NT2/D1 (cell line): ENCODE measurements around the gene NDUFAF8.
"Not testable (repeated sequence)": the region's sequence is repeated elsewhere in the genome, so short reads cannot be mapped to it uniquely, and the experiment has no call there.

Experiments
- DNase-seq: peaks from one replicate; pipeline ENCODE4 v3.0.0-alpha.2; 2011; ENCODE audit warnings: low read depth, low spot score
- H3K27me3 ChIP-seq: 2 replicates; pipeline ENCODE4 v1.6.0; 2011; ENCODE audit warnings: mild to moderate bottlenecking; ENCODE audit not compliant: insufficient read length, insufficient read depth
- H3K36me3 ChIP-seq: 2 replicates; pipeline ENCODE4 v1.6.1; 2011; ENCODE audit warnings: mild to moderate bottlenecking, low read length, mixed read lengths; ENCODE audit not compliant: insufficient read depth, insufficient read length
- H3K4me1 ChIP-seq: 2 replicates; pipeline ENCODE4 v1.5.1; 2011; ENCODE audit not compliant: insufficient read depth, insufficient read length
- H3K4me3 ChIP-seq: 2 replicates; pipeline ENCODE4 v1.5.1; 2011; ENCODE audit warnings: low read depth; ENCODE audit not compliant: insufficient read length
- H3K9ac ChIP-seq: 2 replicates; pipeline ENCODE4 v1.6.0; 2011; ENCODE audit warnings: low read depth; ENCODE audit not compliant: insufficient read length
- H3K9me3 ChIP-seq: 2 replicates; pipeline ENCODE4 v1.5.1; 2011; ENCODE audit warnings: mild to moderate bottlenecking, low read length; ENCODE audit not compliant: insufficient read depth
- SUZ12 ChIP-seq: IDR thresholded peaks from 2 replicates; pipeline ENCODE4 v1.6.1; 2011; ENCODE audit not compliant: insufficient read length, insufficient read depth; ENCODE audit errors: extremely low read depth
- YY1 ChIP-seq: IDR thresholded peaks from 2 replicates; pipeline ENCODE4 v1.6.1; 2011; ENCODE audit not compliant: insufficient read length, insufficient read depth
- ZNF274 ChIP-seq: IDR thresholded peaks from 2 replicates; pipeline ENCODE4 v1.6.1; 2011; ENCODE audit warnings: mild to moderate bottlenecking, low read depth, low read length

NDUFAF8 gene

GRCh38 chr17:81221842-81222619, 17.1 kb upstream of the NDUFAF8 start:
- Histone ChIP-seq H3K4me1 (peaks cover 16% of the 10 kb centered on the region), H3K27me3 (no peaks in the 10 kb centered on the region), H3K36me3 (peaks cover 14% of the 10 kb centered on the region), H3K4me3 (peak overlapping the region; percentile 82), H3K9me3 (peaks cover 5% of the 10 kb centered on the region), H3K9ac (peak overlapping the region; percentile 92)
- no peak for DNase-seq
- TF ChIP-seq YY1 (no peak), SUZ12 (no peak), ZNF274 (no peak)

DNA sequence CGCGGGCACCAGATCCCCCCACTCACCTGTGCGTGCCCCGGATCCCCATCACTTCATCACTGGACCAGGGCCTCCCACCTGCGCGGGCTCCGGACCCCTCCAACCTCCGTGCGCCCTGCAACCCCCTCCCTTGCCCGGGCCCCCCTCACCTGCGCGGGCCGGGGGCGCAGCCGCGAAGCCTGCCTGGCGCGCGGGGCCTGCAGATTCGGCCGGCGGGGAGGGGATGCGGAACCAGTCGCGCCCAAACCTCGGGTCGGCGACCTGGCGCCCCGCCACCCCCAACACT, 16.6 kb upstream of the NDUFAF8 start:
- Histone ChIP-seq H3K4me1 (peaks cover 16% of the 10 kb centered on the region), H3K36me3 (peaks cover 10% of the 10 kb centered on the region), H3K9me3 (peaks cover 7% of the 10 kb centered on the region), H3K4me3 (peak overlapping the region; percentile 82), H3K27me3 (no peaks in the 10 kb centered on the region), H3K9ac (peak overlapping the region; percentile 92)
- TF ChIP-seq SUZ12 (no peak), YY1 (no peak), ZNF274 (no peak)
- no peak for DNase-seq

DNA sequence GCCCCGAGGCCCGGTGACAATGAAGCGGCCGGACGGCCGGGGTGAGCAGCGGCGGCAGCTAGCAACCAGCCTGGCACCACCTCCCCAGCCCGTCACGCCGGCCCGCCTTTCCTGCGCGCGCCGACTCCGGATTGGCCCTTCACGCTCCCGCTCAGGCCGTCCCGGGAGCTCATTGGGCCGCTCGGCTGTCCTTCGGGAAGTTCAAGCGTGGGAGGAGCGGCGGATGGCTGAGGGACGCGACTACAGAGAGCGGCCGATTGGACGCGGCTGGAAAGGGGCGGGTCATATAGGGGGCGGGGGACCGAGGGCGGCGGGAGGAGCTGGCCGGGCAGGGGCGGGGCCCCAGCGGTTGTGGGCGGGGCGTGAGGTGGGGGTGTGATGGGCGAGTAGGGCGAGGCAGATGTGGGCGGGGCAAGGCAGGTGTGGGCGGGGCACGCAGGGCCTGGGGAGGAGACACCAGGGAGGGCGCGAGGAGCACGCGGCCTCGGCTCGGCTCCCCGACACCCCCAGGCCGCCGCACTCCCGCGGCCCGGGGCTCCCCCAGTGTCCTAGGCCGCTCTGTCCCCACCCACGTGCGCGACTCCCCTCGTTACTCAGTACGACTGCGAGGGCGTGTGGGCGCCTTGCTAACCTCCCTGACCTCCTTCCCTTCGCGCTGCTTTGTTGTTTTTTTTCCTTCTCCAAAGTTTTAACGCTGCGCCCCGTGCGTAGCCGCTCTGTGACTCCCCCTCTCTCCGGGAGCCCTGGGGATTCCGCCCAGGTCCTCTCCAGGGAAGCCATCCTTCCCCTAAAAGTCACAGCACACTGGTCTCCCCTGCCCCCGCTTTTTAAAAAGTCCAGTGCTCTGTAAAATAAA, 16.0 kb upstream of the NDUFAF8 start, which contains the start of gene CEP131:
CEP131 (minus strand) TSS at position 60 of the 856 bp plus-strand sequence. CDS start 2,909 bp downstream, outside the sequence.
- Histone ChIP-seq H3K9ac (peak within 1 kb of the TSS; percentile 92), H3K9me3 (peaks cover 7% of the 10 kb centered on the region), H3K36me3 (peaks cover 11% of the 10 kb centered on the region), H3K4me1 (peaks cover 16% of the 10 kb centered on the region), H3K4me3 (peak within 1 kb of the TSS; percentile 82), H3K27me3 (no peaks in the 10 kb centered on the region)
- peak; percentile 95 for DNase-seq
- TF ChIP-seq SUZ12 (no peak), ZNF274 (no peak), YY1 (no peak)

GRCh38 chr17:81223762-81224130, 15.4 kb upstream of the NDUFAF8 start:
- TF ChIP-seq YY1 (no peak), SUZ12 (no peak), ZNF274 (no peak)

DNA sequence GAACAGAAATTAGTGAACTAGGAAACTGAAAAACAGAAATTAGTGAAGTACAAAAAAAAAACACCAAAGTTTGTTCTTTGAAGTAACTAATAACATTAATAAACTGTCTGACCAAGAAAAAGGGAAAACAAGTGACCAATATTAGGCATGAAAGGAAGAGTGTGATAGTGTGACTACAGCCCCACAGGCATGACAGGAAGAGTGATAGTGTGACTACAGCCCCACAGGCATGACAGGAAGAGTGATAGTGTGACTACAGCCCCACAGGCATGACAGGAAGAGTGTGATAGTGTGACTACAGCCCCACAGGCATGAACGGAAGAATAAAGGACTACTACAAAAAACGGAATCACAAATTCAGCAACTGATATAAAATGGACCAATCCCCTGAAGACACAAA, 11.5 kb upstream of the NDUFAF8 start:
- H3K27me3 ChIP-seq, DNase-seq, H3K9ac ChIP-seq, H3K4me1 ChIP-seq, H3K9me3 ChIP-seq, H3K4me3 ChIP-seq: not testable (repeated sequence)
- H3K36me3 ChIP-seq: peaks cover 43% of the 10 kb centered on the region

More at GRCh38 chr17:81223762-81224130, 15.4 kb upstream of the NDUFAF8 start:
- peaks cover 7% of the 10 kb centered on the region for H3K9me3 ChIP-seq
- H3K4me1 ChIP-seq: peaks cover 12% of the 10 kb centered on the region
- H3K27me3 ChIP-seq: no peaks in the 10 kb centered on the region
- peaks cover 17% of the 10 kb centered on the region for H3K36me3 ChIP-seq
- DNase-seq: no peak
- H3K4me3 ChIP-seq: peak overlapping the region; percentile 61
- H3K9ac ChIP-seq: peak overlapping the region; percentile 91

GRCh38 chr17:81228420-81228819, 10.7 kb upstream of the NDUFAF8 start:
- H3K9ac ChIP-seq: no peak overlapping the region
- DNase-seq: no peak

More at GRCh38 chr17:81228420-81228819, 10.7 kb upstream of the NDUFAF8 start:
- TF ChIP-seq YY1: no peak
- TF ChIP-seq ZNF274: no peak
- no peak for TF ChIP-seq SUZ12
- Histone ChIP-seq H3K4me1 (no peaks in the 10 kb centered on the region), H3K9me3 (peaks cover 7% of the 10 kb centered on the region), H3K4me3 (no peak overlapping the region), H3K27me3 (no peaks in the 10 kb centered on the region), H3K36me3 (peaks cover 50% of the 10 kb centered on the region)
